ENCODE data around the gene NME3.

GRCh38 chr16:1726661-1727502, 44.5 kb downstream of the NME3 start:
- TF ChIP-seq, protein P1, sequence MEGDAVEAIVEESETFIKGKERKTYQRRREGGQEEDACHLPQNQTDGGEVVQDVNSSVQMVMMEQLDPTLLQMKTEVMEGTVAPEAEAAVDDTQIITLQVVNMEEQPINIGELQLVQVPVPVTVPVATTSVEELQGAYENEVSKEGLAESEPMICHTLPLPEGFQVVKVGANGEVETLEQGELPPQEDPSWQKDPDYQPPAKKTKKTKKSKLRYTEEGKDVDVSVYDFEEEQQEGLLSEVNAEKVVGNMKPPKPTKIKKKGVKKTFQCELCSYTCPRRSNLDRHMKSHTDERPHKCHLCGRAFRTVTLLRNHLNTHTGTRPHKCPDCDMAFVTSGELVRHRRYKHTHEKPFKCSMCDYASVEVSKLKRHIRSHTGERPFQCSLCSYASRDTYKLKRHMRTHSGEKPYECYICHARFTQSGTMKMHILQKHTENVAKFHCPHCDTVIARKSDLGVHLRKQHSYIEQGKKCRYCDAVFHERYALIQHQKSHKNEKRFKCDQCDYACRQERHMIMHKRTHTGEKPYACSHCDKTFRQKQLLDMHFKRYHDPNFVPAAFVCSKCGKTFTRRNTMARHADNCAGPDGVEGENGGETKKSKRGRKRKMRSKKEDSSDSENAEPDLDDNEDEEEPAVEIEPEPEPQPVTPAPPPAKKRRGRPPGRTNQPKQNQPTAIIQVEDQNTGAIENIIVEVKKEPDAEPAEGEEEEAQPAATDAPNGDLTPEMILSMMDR (IDR thresholded peaks at IDR 0.05; ENCODE audit: low read depth, low read length, missing input control): no peak
- TF ChIP-seq, protein P2, sequence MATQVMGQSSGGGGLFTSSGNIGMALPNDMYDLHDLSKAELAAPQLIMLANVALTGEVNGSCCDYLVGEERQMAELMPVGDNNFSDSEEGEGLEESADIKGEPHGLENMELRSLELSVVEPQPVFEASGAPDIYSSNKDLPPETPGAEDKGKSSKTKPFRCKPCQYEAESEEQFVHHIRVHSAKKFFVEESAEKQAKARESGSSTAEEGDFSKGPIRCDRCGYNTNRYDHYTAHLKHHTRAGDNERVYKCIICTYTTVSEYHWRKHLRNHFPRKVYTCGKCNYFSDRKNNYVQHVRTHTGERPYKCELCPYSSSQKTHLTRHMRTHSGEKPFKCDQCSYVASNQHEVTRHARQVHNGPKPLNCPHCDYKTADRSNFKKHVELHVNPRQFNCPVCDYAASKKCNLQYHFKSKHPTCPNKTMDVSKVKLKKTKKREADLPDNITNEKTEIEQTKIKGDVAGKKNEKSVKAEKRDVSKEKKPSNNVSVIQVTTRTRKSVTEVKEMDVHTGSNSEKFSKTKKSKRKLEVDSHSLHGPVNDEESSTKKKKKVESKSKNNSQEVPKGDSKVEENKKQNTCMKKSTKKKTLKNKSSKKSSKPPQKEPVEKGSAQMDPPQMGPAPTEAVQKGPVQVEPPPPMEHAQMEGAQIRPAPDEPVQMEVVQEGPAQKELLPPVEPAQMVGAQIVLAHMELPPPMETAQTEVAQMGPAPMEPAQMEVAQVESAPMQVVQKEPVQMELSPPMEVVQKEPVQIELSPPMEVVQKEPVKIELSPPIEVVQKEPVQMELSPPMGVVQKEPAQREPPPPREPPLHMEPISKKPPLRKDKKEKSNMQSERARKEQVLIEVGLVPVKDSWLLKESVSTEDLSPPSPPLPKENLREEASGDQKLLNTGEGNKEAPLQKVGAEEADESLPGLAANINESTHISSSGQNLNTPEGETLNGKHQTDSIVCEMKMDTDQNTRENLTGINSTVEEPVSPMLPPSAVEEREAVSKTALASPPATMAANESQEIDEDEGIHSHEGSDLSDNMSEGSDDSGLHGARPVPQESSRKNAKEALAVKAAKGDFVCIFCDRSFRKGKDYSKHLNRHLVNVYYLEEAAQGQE (IDR thresholded peaks at IDR 0.05): no peak
- TF ChIP-seq RAD21 (IDR thresholded peaks at IDR 0.05): no peak
- no peak for TF ChIP-seq RXRA (IDR thresholded peaks at IDR 0.05)
- no peak for TF ChIP-seq GABPA (IDR thresholded peaks at IDR 0.05 in 1 of 2, conservative IDR thresholded peaks at IDR 0.05 in 1 of 2)
- no peak for TF ChIP-seq TAF1 (conservative IDR thresholded peaks at IDR 0.05)
- no peak for TF ChIP-seq EGR1 (IDR thresholded peaks at IDR 0.05; ENCODE audit: low read depth in 2 of 2)
- TF ChIP-seq, protein P3, sequence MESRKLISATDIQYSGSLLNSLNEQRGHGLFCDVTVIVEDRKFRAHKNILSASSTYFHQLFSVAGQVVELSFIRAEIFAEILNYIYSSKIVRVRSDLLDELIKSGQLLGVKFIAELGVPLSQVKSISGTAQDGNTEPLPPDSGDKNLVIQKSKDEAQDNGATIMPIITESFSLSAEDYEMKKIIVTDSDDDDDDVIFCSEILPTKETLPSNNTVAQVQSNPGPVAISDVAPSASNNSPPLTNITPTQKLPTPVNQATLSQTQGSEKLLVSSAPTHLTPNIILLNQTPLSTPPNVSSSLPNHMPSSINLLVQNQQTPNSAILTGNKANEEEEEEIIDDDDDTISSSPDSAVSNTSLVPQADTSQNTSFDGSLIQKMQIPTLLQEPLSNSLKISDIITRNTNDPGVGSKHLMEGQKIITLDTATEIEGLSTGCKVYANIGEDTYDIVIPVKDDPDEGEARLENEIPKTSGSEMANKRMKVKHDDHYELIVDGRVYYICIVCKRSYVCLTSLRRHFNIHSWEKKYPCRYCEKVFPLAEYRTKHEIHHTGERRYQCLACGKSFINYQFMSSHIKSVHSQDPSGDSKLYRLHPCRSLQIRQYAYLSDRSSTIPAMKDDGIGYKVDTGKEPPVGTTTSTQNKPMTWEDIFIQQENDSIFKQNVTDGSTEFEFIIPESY (IDR thresholded peaks at IDR 0.05): no peak
- no peak for TF ChIP-seq JUND (IDR thresholded peaks at IDR 0.05)
- no peak for TF ChIP-seq FOXA2 (IDR thresholded peaks at IDR 0.05)
- TF ChIP-seq FOXA1 (IDR thresholded peaks at IDR 0.05): no peak
